Activated CD4-positive, CD25-positive, alpha-beta regulatory T cell treated with anti-CD3 and anti-CD28 coated beads, Interleukin-2, amount 50 U/mL, for 72 hours (primary cell): Measurements from ENCODE around the gene MUC2.
A peak's percentile ranks its signal among the peaks of the same experiment; 100 is the strongest.

ENCODE experiments used
- DNase-seq: peaks from one replicate; pipeline ENCODE4 v3.0.0; 2021

Gene MUC2

DNA sequence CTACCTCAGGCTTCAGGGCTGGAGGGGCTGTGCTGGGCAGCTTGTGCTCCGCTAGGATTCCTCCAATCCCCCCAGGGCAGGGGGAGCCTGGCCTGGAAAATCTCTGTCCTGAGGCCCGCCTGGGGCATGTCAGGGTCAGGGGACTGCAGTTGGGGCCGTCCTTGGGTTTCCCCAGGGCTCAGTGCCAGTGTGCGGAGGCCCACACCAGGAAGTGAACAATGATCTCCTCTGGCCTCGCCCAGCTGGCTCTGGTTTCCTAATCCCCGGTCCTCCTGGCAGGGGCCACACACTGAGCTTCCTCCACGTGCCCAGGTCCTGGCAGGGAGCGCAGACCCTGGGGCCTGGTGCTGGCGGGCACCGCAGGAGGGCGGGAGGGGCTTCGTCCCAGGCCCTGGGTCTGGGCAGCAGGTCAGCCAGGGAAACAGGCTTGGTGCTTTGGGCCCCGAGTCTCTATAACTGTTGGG is 1.4 kb upstream of the MUC2 start:
- peak; percentile 20 for DNase-seq

DNA sequence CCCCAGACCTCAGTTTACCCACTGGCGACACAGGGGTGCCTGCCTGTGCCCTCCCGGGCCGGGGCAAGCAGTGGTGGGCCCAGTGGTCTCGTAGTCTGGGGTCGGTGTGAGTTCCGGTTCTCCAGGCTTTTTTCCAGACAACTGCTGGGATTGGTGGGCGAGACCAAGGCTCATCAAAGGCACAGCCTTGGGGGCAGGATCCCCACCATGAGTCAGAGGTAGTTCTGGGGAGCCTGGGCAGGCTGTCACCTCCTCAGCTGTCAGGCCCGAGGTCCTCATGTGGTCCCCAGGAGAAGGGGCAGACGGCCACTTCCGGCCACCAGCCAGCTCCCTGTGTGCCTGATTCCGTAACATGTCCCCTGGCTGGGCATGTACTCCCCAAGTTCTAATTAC is 827 bp upstream of the MUC2 start:
- DNase-seq, result peak; percentile 21

DNA sequence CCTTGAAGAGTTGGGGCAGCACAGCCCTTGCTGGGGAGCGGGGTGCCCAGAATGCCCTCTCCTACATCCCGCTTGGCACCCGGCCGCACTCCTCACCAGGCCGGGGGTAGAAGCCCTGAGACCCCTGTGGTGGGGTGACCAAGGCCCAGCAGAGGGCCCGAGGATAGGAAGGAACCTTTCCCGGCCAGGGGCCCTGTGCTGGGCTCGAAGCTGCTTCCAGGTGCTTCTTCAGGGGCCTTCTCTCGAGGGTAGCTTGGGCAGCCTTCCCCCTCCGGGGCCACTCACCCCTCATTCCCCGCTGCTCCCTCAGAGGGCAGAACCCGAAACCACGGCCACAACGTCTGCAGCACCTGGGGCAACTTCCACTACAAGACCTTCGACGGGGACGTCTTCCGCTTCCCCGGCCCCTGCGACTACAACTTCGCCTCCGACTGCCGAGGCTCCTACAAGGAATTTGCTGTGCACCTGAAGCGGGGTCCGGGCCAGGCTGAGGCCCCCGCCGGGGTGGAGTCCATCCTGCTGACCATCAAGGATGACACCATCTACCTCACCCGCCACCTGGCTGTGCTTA is 752 bp downstream of the MUC2 start:
- DNase-seq, result peak; percentile 26

DNA sequence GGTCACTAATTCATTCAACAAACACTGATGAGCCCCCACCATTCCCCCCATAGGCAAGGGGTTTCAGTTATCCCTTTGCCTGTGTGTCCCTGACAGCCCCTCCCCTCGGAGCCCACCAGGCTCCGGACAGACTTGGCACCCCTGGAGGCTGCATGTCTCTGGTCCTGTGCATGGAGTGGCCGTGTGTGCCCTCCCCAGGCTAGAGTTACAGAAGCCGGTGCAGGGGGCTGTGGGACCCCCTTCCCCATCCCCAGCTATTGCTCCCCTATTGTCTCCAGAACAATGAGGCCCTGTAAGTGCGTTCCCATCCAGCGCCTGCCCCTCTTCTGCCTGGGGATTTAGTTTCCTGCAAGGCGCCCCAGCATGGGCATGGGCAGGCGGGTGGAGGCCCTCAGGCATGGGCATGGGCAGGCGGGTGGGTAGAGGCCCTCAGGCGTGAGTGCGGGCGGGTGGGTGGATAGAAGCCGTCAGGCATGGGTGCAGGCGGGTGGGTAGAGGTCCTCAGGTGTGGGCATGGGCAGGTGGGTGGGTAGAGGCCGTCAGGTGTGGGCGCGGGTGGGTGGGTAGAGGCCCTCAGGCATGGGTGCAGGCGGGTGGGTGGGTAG is 1.5 kb downstream of the MUC2 start:
- peak; percentile 17 for DNase-seq

DNA sequence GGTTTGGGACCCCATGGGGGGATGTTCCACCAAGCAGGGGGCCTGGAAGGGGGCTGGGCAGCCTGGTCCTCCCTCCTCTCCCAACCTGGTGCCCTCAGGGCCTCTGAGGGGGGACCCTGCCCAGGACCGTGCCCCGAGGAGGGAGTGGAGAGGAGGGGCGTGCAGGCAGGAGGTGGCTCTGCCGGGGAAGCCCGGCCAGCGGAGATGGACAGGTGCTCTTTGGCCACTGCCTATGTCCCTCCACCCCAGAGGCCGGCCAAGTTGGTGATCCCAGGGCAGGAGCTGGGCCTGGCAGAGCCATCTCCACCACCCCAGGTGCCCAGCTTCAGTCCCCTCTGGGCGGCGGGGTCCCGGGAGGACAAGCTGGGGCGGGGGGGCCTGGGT is 2.4 kb downstream of the MUC2 start:
- peak; percentile 27 for DNase-seq

DNA sequence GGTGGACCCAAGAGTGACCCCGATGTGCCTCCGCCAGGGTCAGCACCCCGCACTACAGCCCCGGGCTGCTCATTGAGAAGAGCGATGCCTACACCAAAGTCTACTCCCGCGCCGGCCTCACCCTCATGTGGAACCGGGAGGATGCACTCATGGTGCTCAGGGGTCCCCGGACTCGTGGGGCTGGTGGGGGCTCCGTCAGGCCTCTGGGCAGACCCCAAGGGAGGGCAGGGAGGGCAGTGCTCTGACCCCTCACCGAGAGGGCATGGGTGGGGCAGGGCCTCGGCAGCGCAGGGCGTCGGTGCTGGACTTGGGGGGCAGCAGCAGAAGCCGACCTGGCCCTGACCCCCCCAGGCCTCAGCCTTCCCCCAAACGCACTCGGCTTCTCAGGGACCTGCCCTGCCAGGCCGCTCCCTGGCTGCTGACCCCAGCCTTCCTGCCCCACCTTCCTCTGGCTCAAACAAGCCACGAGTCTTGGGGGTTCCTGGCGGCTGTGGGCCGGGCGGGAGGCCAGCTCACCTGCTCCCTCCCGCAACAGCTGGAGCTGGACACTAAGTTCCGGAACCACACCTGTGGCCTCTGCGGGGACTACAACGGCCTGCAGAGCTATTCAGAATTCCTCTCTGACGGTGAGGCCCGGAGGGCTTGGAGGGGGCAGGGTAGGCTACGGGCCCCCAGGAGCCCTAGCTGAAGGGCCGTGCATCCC is 2.9 kb downstream of the MUC2 start:
- peak; percentile 13 for DNase-seq

DNA sequence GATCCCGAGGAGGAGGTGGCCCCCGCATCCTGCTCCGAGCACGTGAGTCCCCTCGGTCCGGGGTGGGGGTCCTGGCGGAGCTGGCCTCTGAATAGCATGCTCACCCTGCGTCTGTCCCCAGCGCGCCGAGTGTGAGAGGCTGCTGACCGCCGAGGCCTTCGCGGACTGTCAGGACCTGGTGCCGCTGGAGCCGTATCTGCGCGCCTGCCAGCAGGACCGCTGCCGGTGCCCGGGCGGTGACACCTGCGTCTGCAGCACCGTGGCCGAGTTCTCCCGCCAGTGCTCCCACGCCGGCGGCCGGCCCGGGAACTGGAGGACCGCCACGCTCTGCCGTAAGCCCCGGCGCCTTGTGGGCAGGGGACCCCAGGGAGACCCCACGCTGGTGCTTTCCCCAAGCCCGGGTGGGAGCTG is 3.5 kb downstream of the MUC2 start:
- DNase-seq, result peak; percentile 27

DNA sequence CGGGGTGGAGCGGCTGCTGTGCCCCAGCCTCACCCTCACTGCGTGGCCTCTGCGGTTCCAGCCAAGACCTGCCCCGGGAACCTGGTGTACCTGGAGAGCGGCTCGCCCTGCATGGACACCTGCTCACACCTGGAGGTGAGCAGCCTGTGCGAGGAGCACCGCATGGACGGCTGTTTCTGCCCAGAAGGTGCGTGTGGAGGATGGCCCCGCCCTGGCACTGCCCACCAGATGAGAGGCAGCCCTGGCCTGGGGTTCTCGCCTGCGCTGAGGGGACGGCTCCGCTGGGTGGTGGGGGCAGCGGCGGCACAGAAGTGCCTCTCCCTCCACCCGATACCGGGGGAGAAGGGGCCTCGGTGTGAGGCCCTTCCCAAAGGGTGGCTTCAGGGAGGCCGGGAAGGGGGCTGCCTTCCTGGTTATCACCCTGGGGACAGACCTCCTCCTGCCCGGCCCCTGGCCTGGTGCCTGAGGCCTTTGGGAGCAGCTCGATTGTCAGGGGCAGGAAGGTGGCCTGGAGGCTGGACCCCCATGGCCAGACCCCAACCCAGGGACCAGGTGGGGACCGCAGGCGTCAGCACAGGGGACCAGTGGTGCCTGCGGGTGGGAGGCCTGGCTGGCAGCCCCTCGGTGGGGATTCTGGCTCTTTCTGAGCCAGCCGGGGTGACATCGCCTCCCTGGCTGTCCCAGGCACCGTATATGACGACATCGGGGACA is 7.1 kb downstream of the MUC2 start:
- peak; percentile 23 for DNase-seq

DNA sequence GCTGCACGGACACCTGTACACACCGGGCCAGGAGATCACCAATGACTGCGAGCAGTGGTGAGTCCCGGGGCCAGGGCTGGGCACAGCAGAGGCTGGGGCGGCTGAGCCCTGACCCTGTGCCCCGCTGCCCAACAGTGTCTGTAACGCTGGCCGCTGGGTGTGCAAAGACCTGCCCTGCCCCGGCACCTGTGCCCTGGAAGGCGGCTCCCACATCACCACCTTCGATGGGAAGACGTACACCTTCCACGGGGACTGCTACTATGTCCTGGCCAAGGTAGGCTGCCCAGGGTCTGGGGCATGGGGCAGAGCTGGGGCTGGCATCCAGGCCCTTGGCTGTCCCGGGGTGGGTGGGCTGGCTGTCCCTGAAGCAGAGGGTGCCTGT is 7.7 kb downstream of the MUC2 start:
- peak; percentile 22 for DNase-seq

DNA sequence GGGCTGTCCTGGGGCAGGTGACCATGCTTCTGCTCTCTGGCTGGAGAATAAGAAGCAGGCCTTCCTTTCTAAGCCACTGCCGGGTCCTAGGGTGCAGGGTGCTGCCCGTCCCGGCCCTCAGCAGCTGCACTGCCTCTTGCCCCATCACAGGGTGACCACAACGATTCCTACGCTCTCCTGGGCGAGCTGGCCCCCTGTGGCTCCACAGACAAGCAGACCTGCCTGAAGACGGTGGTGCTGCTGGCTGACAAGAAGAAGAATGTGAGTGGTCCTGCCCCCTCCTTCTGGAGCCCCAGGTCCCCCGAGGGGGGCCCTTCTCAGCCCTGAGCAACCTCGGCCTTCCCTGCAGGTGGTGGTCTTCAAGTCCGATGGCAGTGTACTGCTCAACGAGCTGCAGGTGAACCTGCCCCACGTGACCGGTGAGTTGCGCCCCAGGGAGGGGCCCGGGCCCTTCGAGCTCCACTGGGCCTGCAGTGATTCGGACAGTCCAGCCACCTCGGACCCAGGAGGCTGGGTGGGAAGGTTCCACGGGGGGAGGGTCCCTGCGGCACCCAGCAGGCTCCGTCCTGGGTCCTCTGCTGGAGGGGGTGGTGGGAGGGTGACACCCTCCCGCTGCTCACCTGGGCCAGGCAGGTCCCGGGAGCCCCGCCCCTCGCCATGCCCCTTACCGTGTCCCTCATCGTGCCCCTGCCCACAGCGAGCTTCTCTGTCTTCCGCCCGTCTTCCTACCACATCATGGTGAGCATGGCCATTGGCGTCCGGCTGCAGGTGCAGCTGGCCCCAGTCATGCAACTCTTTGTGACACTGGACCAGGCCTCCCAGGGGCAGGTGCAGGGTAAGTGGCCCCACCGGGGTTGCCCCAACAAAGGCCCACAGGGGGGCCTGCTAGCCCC is 8.3 kb downstream of the MUC2 start:
- DNase-seq, result peak; percentile 23

DNA sequence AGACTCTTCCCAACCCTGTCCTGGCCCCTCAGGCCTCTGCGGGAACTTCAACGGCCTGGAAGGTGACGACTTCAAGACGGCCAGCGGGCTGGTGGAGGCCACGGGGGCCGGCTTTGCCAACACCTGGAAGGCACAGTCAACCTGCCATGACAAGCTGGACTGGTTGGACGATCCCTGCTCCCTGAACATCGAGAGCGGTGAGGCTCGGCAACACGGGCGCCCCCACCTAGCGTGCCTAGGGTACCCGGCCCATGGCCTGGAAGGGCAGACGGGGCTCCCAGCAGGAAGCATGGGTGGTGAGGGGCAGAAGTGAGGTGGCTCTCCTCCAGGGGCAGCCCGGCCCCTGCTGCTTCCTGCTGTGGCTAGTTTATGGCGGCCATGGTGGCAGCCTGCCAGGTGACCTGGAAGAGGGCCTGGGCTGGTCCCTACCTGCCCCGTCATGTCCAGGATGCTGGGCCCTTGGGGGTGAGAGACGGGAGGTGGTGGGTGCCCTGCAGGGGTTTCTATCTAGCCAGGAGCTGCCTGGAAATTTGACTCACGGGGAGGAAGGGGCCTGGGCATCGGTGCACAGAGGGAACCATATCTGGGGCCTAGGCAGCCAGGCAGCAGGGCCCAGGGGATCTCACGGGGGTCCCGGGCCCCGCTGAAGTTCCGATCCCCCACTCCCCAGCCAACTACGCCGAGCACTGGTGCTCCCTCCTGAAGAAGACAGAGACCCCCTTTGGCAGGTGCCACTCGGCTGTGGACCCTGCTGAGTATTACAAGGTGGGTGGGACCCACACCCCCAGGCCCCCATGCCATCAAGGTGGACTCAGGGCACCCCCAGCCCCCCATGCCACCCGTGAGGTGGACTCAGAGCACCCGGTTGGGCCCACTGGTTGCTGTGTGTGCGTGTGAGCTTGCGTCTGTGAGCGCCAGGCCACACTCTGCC is 9.2 kb downstream of the MUC2 start:
- peak; percentile 26 for DNase-seq

DNA sequence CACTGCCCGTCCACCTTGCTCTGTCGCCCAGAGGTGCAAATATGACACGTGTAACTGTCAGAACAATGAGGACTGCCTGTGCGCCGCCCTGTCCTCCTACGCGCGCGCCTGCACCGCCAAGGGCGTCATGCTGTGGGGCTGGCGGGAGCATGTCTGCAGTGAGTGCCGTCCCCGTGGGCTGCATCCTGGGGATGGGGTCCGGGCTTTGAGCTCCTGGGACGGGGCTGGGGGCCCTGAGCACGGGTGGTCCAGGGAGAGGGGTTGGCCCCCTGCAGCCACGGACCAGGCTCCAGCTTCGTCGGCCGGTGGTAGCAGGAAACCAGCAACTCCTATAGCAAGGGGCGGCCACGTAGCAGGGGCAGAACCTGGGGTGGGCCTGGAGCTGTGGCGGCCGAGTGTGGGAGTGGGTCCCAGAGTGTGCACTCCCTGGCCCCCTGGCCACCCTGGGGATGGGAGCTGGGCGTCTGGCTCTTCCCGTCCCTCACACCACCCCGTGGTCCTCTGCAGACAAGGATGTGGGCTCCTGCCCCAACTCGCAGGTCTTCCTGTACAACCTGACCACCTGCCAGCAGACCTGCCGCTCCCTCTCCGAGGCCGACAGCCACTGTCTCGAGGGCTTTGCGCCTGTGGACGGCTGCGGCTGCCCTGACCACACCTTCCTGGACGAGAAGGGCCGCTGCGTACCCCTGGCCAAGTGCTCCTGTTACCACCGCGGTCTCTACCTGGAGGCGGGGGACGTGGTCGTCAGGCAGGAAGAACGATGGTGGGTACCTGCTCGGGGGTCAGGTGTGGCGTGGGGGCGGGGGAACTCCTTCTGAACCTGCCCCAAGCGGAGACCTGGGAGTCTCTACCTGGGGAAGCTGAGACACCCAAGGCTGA is 10.1 kb downstream of the MUC2 start:
- peak; percentile 28 for DNase-seq

DNA sequence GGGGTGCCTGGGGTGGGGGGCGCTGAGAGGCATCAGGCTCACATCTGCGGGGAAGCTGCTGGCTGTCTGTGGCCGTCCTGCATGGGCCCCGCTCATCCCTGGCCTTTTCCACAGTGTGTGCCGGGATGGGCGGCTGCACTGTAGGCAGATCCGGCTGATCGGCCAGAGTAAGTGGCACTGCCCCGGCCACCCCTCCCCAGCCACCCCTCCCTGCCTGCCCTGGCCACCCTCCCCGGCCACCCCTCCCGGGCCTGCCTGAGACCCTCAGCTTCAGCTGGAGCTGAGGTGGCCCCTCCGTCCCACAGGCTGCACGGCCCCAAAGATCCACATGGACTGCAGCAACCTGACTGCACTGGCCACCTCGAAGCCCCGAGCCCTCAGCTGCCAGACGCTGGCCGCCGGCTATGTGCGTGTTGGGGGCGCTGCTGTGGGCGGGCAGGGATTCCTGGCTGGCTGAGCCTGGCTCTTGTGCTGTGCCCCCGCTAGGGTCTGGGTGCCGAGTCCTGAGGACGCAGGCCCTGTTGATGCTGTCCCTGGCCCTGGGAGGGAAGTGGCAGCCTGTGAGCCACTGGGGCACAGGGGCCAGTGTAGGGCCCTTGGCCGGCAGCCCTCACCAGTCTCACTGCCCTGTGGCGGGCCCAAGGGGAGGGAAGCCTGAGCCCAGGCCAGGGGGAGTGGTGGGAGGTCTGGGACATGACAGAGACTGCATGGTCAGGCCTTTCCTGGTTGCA is 10.9 kb downstream of the MUC2 start:
- DNase-seq, result peak; percentile 21

DNA sequence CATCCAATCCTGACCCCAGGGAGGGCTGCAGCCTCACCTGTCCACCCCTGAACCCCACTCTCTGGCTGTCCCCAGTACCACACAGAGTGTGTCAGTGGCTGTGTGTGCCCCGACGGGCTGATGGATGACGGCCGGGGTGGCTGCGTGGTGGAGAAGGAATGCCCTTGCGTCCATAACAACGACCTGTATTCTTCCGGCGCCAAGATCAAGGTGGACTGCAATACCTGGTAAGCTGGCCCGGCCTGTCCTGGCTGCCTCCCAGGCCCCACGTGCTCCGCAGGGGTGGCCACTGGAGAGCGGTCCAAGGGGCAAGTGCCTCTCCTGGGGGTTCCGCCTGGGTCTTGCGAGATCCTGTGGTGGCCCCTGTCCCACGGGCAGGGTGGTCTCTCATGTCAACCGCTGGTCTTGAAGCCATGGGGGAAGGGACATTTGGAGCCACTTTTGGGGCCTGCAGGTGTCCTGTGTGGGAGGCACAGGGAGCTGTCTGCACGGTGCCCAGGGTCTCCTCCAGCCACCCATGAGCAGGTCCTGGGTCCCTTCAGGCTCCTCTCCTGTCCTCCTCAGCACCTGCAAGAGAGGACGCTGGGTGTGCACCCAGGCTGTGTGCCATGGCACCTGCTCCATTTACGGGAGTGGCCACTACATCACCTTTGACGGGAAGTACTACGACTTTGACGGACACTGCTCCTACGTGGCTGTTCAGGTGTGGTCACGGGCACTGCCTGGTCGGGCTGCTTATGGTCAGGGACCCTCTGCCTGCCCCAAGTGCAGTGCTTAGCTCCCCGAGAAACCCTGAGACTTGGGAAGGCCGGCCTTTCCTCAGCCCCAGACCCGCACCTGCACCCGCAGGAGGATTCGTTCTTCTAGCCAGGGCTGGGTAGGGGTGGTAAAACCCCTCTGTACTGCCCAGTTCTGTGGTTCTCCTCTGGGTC is 11.8 kb downstream of the MUC2 start:
- peak; percentile 26 for DNase-seq

DNA sequence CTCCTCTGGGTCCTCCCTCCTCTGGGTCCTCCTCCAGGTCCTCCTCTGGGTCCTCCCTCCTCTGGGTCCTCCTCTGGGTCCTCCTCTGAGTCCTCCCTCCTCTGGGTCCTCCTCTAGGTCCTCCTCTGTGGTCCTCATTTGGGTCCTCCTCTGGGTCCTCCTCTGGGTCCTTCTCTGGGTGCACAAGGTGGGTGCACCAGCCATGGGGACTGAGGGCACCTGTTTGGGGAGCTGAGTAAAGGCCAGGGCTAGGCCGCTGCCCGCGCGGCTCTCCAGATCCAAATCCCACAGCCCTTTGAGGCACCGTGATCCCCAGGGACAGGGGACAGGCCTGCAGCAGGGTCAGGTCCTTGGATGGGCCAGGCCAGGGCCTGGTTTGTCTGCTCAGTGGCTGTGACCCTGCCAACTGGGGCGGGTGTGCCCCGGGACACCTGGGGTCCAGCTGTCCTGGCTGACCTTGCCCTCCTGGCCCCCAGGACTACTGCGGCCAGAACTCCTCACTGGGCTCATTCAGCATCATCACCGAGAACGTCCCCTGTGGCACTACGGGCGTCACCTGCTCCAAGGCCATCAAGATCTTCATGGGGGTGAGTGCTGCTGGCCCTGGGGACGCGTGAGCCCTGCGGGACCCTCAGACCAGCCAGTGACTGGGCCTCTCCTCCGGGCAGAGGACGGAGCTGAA is 12.7 kb downstream of the MUC2 start:
- peak; percentile 30 for DNase-seq

DNA sequence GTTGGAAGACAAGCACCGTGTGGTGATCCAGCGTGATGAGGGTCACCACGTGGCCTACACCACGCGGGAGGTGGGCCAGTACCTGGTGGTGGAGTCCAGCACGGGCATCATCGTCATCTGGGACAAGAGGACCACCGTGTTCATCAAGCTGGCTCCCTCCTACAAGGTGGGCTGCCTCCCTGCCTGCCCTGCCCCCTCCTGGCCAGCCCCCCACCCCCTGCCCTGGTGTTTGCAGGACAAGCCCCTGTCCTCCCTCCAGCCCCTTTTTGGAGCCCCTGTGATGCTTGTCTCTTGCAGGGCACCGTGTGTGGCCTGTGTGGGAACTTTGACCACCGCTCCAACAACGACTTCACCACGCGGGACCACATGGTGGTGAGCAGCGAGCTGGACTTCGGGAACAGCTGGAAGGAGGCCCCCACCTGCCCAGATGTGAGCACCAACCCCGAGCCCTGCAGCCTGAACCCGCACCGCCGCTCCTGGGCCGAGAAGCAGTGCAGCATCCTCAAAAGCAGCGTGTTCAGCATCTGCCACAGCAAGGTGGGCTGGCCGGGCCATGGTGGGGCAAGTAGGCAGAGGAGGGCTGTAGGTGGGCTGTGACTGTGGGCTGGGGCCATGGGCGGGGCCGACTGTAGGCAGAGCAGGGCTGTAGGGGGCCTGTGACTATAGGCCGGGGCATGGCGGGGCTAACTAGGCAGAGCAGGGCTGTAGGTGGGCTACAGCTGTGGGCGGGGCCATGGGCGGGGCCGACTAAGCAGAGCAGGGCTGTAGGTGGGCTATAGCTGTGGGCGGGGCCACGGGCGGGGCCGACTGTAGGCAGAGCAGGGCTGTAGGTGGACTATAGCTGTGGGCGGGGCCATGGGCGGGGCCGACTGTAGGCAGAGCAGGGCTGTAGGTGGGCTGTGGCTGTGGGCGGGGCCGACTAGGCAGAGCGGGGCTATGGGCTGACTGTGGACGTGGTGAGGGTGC is 13.6 kb downstream of the MUC2 start:
- DNase-seq, result no peak
